Thymus (tissue), 11 donors: ENCODE results near the gene BDH1. TPM values are rescaled to one million over a fixed set of nuclear protein-coding genes. Genes with fewer than 3 reads are reported as not detected.
A peak's percentile ranks its signal among the peaks of the same experiment; 100 is the strongest.
"Not testable (repeated sequence)": the region's sequence is repeated elsewhere in the genome, so short reads cannot be mapped to it uniquely, and the experiment has no call there.

Source experiments
- DNase-seq, 9 donors: peaks; one replicate each; pipeline ENCODE4 v3.0.0-alpha.2; 2013; ENCODE audit warnings: low spot score in 9 of 9, low read depth in 6 of 9, missing footprints in 1 of 9
- H3K27ac ChIP-seq, 2 donors: one replicate each; pipeline ENCODE4 v1.5.1; 2013; ENCODE audit warnings: control low read depth in 1 of 2, low read depth in 1 of 2, low read length in 1 of 2, mild to moderate bottlenecking in 1 of 2, moderate library complexity in 1 of 2
- H3K27me3 ChIP-seq, 2 donors: one replicate each; pipeline ENCODE4 v1.5.1; 2013; ENCODE audit warnings: low read length in 1 of 2; ENCODE audit not compliant: control insufficient read depth in 2 of 2, insufficient read depth in 1 of 2
- H3K36me3 ChIP-seq, 2 donors: one replicate each; pipeline ENCODE4 v1.5.1; 2013; ENCODE audit warnings: low read length in 1 of 2, mild to moderate bottlenecking in 1 of 2, moderate library complexity in 1 of 2; ENCODE audit not compliant: control insufficient read depth in 2 of 2, insufficient read depth in 2 of 2
- H3K4me1 ChIP-seq, 2 donors: one replicate each; pipeline ENCODE4 v1.5.1; 2013; ENCODE audit warnings: low read length in 2 of 2; ENCODE audit not compliant: control insufficient read depth in 2 of 2, insufficient read depth in 2 of 2
- H3K4me3 ChIP-seq, 2 donors: one replicate each; pipeline ENCODE4 v1.5.1; 2013; ENCODE audit warnings: low read length in 2 of 2, control low read depth in 1 of 2, mild to moderate bottlenecking in 1 of 2
- H3K9me3 ChIP-seq, 2 donors: one replicate each; pipeline ENCODE4 v1.5.1; 2013; ENCODE audit warnings: low read length in 1 of 2, mild to moderate bottlenecking in 1 of 2; ENCODE audit not compliant: control insufficient read depth in 2 of 2, insufficient read depth in 1 of 2
- WGBS: extraction: QIAGEN DNeasy Blood & Tissue Kit; methylation state at CpG from one replicate; pipeline ENCODE4 v1.1.7; 2013; 5-methylcytosine and 5-hydroxymethylcytosine counted together
- polyA plus RNA-seq: library from polyadenylated mRNA; stranded (reverse); fragments of 200-250 nt; gene quantifications from one replicate; pipeline ENCODE4 v1.2.3, GENCODE V29; 2013
- total RNA-seq: library from RNA; stranded (reverse); fragments of 120-200 nt; gene quantifications from one replicate; pipeline ENCODE4 v1.2.4, GENCODE V29; 2013
- donor health status: healthy.

Gene BDH1
- total and polyA plus RNA-seq, 2 donors: 13.2 to 25.1 TPM

- peaks cover 21 to 38% of the 10 kb centered on the region in 2 donors for H3K36me3 ChIP-seq
- no peaks in the 10 kb centered on the region for H3K9me3 ChIP-seq
- no peaks in the 10 kb centered on the region for H3K27me3 ChIP-seq
- no peak overlapping the region for H3K4me3 ChIP-seq
- H3K27ac ChIP-seq: no peak overlapping the region
- WGBS: 85% methylated on average over 31 of the region's 31 CpGs
- no peak for DNase-seq
- H3K4me1 ChIP-seq: peaks cover 0 to 3% of the 10 kb centered on the region in 2 donors
Observed at GRCh38 chr3:197520311-197521276, 35.2 kb downstream of the BDH1 start.

- WGBS: 97% methylated on average over 18 of the region's 18 CpGs
- Histone ChIP-seq H3K4me1 (peaks cover 0 to 3% of the 10 kb centered on the region in 2 donors), H3K27me3 (no peaks in the 10 kb centered on the region), H3K27ac (no peak overlapping the region), H3K9me3 (no peaks in the 10 kb centered on the region), H3K36me3 (peaks cover 27 to 39% of the 10 kb centered on the region in 2 donors), H3K4me3 (no peak overlapping the region)
- DNase-seq: no peak
Observed at GRCh38 chr3:197519801-197520211, 36.0 kb downstream of the BDH1 start.

DNA sequence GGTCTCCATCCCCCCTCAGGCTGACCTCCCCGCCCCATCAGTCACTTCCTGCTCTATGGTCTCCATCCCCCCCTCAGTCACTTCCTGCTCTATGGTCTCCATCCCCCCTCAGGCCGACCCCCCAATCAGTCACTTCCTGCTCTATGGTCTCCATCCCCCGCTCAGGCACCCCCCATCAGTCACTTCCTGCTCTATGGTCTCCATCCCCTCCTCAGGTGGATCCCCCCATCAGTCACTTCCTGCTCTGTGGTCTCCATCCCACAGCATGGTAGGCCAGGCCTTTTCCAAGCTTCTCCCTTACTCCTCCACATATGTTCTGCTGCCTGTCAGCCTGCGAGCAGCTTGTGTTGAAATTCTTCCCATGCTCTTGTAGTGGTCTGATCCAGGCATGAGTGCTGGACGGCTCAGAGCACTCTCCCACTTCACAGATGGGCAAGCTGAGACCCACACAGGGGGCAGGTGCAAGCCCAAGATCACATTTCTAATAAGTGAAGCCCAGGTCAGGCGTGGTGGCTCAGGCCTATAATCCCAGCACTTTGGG, 36.8 kb downstream of the BDH1 start:
- no peaks in the 10 kb centered on the region for H3K27me3 ChIP-seq
- 86% methylated on average over 6 of the region's 6 CpGs for WGBS
- no peak for DNase-seq
- H3K36me3 ChIP-seq: peaks cover 29 to 39% of the 10 kb centered on the region in 2 donors
- no peak overlapping the region for H3K4me3 ChIP-seq
- peaks cover 0 to 3% of the 10 kb centered on the region in 2 donors for H3K4me1 ChIP-seq
- no peak overlapping the region for H3K27ac ChIP-seq
- no peaks in the 10 kb centered on the region for H3K9me3 ChIP-seq

- not testable (repeated sequence) for H3K9me3 ChIP-seq, H3K4me1 ChIP-seq, H3K4me3 ChIP-seq, DNase-seq, H3K27me3 ChIP-seq
- H3K27ac ChIP-seq: peak overlapping the region in 1 of 2 donors; percentile 9
- H3K36me3 ChIP-seq: peaks cover 32 to 40% of the 10 kb centered on the region in 2 donors
- WGBS: 75% methylated on average over 10 of the region's 10 CpGs
Observed at GRCh38 chr3:197517922-197518683, 37.7 kb downstream of the BDH1 start.

DNA sequence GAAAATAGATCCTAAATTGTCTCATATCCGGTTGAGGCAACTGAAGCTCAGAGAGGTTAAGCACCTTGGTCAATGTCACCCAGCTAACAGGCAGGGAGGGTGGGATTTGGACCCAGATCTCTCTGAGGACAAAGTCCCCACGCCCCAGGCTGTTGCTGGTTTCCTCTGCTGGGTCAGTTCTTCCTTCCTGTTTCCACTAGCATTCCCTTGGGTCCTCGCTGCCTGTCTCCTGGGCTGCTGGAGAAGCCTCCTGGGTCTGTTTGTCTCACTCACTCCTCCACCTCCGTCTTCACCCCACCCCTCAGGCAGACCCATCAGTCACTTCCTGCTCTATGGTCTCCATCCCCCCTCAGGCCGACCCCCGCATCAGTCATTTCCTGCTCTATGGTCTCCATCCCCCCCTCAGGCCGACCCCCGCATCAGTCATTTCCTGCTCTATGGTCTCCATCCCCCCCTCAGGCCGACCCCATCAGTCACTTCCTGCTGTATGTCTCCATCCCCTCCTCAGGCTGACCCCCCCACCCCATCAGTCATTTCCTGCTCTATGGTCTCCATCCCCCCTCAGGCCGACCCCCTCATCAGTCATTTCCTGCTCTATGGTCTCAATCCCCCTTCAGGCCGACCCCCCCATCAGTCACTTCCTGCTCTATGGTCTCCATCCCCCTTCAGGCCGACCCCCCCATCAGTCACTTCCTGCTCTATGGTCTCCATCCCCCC, 38.7 kb downstream of the BDH1 start:
- H3K4me1 ChIP-seq, DNase-seq, H3K27ac ChIP-seq, H3K27me3 ChIP-seq, H3K4me3 ChIP-seq, H3K9me3 ChIP-seq: not testable (repeated sequence)
- WGBS: 77% methylated on average over 12 of the region's 12 CpGs
- H3K36me3 ChIP-seq: peaks cover 33 to 40% of the 10 kb centered on the region in 2 donors

DNA sequence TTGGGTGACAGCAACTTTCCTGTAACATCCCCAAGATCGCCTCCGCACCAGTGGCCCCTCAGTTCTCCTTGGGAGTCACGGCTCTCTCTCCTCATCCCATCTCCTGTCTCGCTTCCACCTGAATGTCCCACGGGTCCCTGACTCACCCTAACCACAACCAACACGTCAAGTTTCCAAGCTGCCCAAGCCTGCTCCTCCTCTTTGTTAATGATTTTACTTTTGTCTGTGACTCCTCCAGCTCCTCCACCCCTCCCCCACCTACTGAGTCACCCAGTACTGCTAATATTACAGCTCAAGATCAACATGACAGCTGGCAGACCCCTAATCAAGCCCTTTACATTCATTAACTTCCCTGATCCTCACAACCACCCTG, 39.3 kb downstream of the BDH1 start:
- Histone ChIP-seq H3K36me3 (peaks cover 37 to 40% of the 10 kb centered on the region in 2 donors), H3K9me3 (no peaks in the 10 kb centered on the region), H3K27ac (no peak overlapping the region), H3K4me3 (no peak overlapping the region), H3K4me1 (peaks cover 0 to 3% of the 10 kb centered on the region in 2 donors), H3K27me3 (no peaks in the 10 kb centered on the region)
- DNase-seq: no peak
- WGBS: 95% methylated on average over 6 of the region's 6 CpGs

DNA sequence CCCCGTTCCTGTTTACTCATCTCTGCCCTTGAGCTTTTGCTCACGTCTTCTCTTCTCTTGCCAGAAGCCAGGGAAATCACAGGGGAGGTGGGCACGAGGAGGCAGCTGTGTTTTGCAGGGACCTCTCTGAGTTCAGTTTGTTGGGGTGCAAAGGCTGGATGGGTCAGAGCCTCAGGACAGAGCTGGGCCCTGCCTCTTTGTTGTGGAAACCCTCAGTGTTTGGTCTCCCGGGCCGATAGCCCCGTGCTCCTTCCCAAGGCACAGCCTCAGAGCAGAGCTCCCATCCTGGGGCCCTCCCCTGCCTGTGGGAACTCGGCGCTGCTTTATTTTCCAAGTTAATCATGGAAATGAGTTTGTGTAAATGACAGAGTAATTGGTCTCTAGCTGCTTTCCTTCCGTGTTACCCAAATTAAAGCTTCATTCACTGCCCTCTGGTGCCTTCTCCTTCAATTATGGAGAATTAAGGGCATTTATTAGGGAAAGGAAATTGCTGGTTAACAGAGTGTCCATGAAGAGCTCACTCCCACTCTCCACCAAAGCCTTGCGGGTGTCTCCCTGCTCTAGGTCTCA, 40.9 kb downstream of the BDH1 start:
- Histone ChIP-seq H3K36me3 (peaks cover 31% of the 10 kb centered on the region in 2 donors), H3K27ac (no peak overlapping the region), H3K9me3 (peaks cover 0 to 5% of the 10 kb centered on the region in 2 donors), H3K27me3 (peaks cover 0 to 1% of the 10 kb centered on the region in 2 donors), H3K4me1 (peaks cover under 1 to 7% of the 10 kb centered on the region in 2 donors), H3K4me3 (no peak overlapping the region)
- WGBS: 96% methylated on average over 10 of the region's 10 CpGs
- no peak for DNase-seq

DNA sequence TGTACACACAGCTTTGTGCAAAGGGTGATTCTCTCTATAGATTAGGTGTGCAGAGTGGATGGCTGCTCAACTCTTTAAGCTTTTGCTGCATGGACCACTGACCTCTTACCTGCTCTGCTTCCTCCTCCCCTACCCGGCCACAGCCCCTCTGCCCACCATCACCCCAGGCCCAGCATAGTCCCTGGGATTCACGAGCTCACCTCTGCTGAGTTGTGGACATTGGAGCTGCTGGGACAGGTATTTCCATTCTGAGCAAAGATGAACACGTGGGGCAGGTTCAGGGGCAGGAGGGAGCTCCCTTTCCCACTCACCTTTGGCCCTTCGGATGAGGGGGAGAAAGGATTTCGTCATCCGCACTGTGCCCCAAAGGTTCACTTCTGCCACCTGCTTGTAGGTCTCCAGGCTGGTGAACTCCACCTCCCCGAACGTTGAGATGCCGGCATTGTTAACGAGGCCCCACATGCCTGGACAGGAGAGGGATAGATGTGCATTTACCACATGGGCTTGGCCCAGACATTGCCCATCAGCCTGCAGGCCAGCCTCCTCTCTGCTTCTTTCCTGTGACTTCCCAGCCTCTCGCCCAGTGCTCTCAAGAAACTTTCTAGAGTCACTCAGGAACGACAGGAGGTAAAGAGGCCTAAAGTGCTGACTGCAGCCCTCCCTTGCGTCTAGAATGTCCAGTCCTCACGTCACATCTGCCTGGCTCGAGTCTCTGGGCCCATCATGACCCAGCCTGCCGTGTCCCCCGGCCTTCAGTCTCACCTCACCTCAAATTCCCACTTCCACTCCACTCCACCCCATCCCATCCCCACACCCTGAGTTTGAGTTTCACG, 41.6 kb downstream of the BDH1 start:
- DNase-seq: no peak
- Histone ChIP-seq H3K27me3 (peaks cover 0 to 3% of the 10 kb centered on the region in 2 donors), H3K36me3 (peaks cover 28 to 31% of the 10 kb centered on the region in 2 donors), H3K9me3 (peaks cover 0 to 6% of the 10 kb centered on the region in 2 donors), H3K4me3 (no peak overlapping the region), H3K4me1 (peaks cover 3 to 12% of the 10 kb centered on the region in 2 donors), H3K27ac (no peak overlapping the region)
- 98% methylated on average over 18 of the region's 18 CpGs for WGBS
